Natural killer cell (primary cell): ENCODE measurements around the gene GPR37L1. TPM values are rescaled to one million over a fixed set of nuclear protein-coding genes. Genes with fewer than 3 reads are reported as not detected.
A peak's percentile ranks its signal among the peaks of the same experiment; 100 is the strongest.

Experiments used
- ATAC-seq, 3 donors: fragments of 150-1000 bp in 2 of 3; fragments of 200-7000 bp in 1 of 3; cut with Tn5 transposase; 1 replicate in 1 of 3; 2 replicates in 2 of 3; pipeline ENCODE4 v1.10.0; 2021; ENCODE audit warnings: mild to moderate bottlenecking in 2 of 3, moderate library complexity in 2 of 3
- DNase-seq, 2 donors: peaks; one replicate each; pipeline versions ENCODE4 v3.0.0 to v3.0.0-alpha.2; 2013 to 2021; ENCODE audit warnings: mixed read lengths in 1 of 2
- H3K27ac ChIP-seq: one replicate; pipeline ENCODE4 v1.5.1; 2013; ENCODE audit warnings: mild to moderate bottlenecking, low read length
- H3K27me3 ChIP-seq: one replicate; pipeline ENCODE4 v1.6.1; 2013; ENCODE audit warnings: low read length; ENCODE audit not compliant: control insufficient read depth, insufficient read depth
- H3K36me3 ChIP-seq: one replicate; pipeline ENCODE4 v1.6.1; 2013; ENCODE audit warnings: low read length; ENCODE audit not compliant: control insufficient read depth, insufficient read depth
- H3K4me1 ChIP-seq: one replicate; pipeline ENCODE4 v1.6.1; 2013; ENCODE audit warnings: low read length; ENCODE audit not compliant: control insufficient read depth, insufficient read depth
- H3K4me3 ChIP-seq: one replicate; pipeline ENCODE4 v1.5.1; 2013; ENCODE audit warnings: low read length
- H3K9me3 ChIP-seq: one replicate; pipeline ENCODE4 v1.6.1; 2013; ENCODE audit warnings: low read length; ENCODE audit not compliant: control insufficient read depth, insufficient read depth
- H3K27ac Mint-ChIP-seq, 2 donors: one replicate each; pipeline ENCODE4 v1.8.0; 2022; ENCODE audit warnings: mild to moderate bottlenecking in 2 of 2, mixed read lengths in 2 of 2, moderate library complexity in 1 of 2
- H3K27me3 Mint-ChIP-seq, 2 donors: one replicate each; pipeline ENCODE4 v1.8.0; 2022; ENCODE audit warnings: low read depth in 2 of 2, mixed read lengths in 2 of 2
- H3K36me3 Mint-ChIP-seq: one replicate; pipeline ENCODE4 v1.8.0; 2022; ENCODE audit warnings: mixed read lengths
- H3K4me1 Mint-ChIP-seq, 2 donors: one replicate each; pipeline ENCODE4 v1.8.0; 2022; ENCODE audit warnings: mixed read lengths in 2 of 2
- H3K4me3 Mint-ChIP-seq: one replicate; pipeline ENCODE4 v1.8.0; 2022; ENCODE audit warnings: mild to moderate bottlenecking, moderate library complexity, mixed read lengths
- H3K9me3 Mint-ChIP-seq, 2 donors: one replicate each; pipeline ENCODE4 v1.8.0; 2022; ENCODE audit warnings: mixed read lengths in 2 of 2
- WGBS: methylation state at CpG from one replicate; pipeline ENCODE4 v1.1.7; 2013; ENCODE audit warnings: missing lambda C conversion rate; ENCODE audit not compliant: insufficient coverage; 5-methylcytosine and 5-hydroxymethylcytosine counted together
- intact Hi-C: fragments of 100-400 bp; cut with micrococcal nuclease; formaldehyde crosslinking; loops from one replicate; pipeline ENCODE4 v1.14.2; 2022
- total RNA-seq, 4 donors: library from RNA; stranded (reverse); fragments of 120-200 nt in 1 of 4; gene quantifications; one replicate each; pipeline versions ENCODE4 v1.2.3 to v1.2.4, GENCODE V29; 2013 to 2022
- TF ChIP-seq, protein P1 (sequence below): fragments of 200-600 bp; IDR thresholded peaks from one replicate; pipeline ENCODE4 v1.8.0; 2022; ENCODE audit warnings: antibody characterized with exemption

Gene GPR37L1
- total RNA-seq, 3 donors from 2014 or later (not counting 1 experiment from before 2014, with no cell fraction given): not detected

DNA sequence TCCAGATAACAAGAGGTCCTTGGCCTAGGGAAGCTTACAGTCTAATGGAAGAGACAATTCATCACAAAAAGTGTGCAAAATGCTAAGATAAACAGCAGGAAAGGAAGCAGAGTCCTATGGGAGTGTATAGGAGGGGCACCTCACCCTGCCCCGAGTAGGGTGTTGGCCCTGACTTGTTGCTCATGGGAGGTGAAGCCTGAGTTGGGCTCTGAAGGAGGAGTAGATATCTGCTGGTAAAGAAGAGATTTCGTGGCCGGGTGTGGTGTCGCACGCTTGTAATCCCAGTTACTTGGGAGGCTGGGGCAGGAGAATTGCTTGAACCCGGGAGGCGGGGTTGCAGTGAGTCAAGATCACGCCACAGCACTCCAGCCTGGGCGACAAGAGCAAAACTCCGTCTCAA lies 18.6 kb upstream of the GPR37L1 start:
- Histone ChIP-seq H3K4me3 (no peak overlapping the region), H3K27me3 (no peaks in the 10 kb centered on the region), H3K9me3 (no peaks in the 10 kb centered on the region), H3K4me1 (no peaks in the 10 kb centered on the region), H3K36me3 (no peaks in the 10 kb centered on the region), H3K27ac (no peak overlapping the region)
- peaks cover 0 to 3% of the 10 kb centered on the region in 2 donors for H3K27me3 Mint-ChIP-seq
- TF ChIP-seq, protein P1, sequence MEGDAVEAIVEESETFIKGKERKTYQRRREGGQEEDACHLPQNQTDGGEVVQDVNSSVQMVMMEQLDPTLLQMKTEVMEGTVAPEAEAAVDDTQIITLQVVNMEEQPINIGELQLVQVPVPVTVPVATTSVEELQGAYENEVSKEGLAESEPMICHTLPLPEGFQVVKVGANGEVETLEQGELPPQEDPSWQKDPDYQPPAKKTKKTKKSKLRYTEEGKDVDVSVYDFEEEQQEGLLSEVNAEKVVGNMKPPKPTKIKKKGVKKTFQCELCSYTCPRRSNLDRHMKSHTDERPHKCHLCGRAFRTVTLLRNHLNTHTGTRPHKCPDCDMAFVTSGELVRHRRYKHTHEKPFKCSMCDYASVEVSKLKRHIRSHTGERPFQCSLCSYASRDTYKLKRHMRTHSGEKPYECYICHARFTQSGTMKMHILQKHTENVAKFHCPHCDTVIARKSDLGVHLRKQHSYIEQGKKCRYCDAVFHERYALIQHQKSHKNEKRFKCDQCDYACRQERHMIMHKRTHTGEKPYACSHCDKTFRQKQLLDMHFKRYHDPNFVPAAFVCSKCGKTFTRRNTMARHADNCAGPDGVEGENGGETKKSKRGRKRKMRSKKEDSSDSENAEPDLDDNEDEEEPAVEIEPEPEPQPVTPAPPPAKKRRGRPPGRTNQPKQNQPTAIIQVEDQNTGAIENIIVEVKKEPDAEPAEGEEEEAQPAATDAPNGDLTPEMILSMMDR: no peak
- no peaks in the 10 kb centered on the region for H3K9me3 Mint-ChIP-seq
- WGBS: 83% methylated on average over 10 of the region's 10 CpGs
- H3K4me3 Mint-ChIP-seq: no peak overlapping the region
- DNase-seq (no peak), ATAC-seq (no peak)
- intact Hi-C loops: no loop called here
- H3K4me1 Mint-ChIP-seq: no peaks in the 10 kb centered on the region
- no peaks in the 10 kb centered on the region for H3K36me3 Mint-ChIP-seq
- H3K27ac Mint-ChIP-seq: no peak overlapping the region

DNA sequence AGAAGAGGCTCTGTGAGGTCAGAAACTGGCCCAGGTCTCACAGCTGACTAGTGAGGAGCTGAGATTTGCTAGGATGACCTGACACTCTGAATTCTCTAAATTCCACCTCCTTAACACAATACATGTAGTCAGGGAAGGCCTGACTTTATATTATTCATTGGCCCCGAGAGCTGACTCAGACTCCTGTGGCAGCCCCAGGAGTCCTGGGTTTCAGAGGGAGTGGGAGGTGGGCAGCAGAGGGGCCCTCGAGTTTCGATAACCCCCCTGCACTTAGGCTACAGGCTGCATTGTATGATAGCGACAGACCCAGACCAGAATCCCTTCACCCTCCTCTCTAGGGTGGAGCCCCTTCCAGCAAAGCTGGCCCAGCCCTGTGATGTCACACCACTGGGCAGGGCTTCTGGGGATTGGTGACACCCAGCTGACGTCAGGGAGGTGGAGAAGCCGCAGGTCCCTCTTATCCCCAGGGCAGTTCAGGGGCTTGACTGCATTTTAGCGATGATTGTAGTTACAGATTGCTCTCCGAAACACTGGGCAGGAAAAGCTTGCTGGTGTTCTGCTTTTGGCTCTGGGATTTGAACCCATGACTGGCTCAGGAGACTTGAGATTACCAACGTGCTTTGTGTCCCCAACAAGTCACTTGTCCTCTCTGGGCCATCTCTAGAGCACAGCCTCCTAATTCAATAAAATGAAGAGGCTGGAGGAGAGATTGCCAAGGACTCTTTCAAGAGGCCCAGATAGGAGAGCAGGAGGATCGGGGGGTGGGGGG lies 17.0 kb upstream of the GPR37L1 start:
- WGBS: 71% methylated on average over 9 of the region's 10 CpGs
- no peaks in the 10 kb centered on the region for H3K9me3 Mint-ChIP-seq
- H3K4me3 Mint-ChIP-seq: no peak overlapping the region
- intact Hi-C loops: no loop called here
- TF ChIP-seq, protein P1: no peak
- Histone ChIP-seq H3K9me3 (no peaks in the 10 kb centered on the region), H3K27ac (no peak overlapping the region), H3K4me3 (no peak overlapping the region), H3K27me3 (no peaks in the 10 kb centered on the region), H3K4me1 (no peaks in the 10 kb centered on the region), H3K36me3 (no peaks in the 10 kb centered on the region)
- H3K27me3 Mint-ChIP-seq: peaks cover 0 to 3% of the 10 kb centered on the region in 2 donors
- H3K36me3 Mint-ChIP-seq: no peaks in the 10 kb centered on the region
- DNase-seq (no peak), ATAC-seq (no peak)
- H3K27ac Mint-ChIP-seq: no peak overlapping the region
- no peaks in the 10 kb centered on the region for H3K4me1 Mint-ChIP-seq

DNA sequence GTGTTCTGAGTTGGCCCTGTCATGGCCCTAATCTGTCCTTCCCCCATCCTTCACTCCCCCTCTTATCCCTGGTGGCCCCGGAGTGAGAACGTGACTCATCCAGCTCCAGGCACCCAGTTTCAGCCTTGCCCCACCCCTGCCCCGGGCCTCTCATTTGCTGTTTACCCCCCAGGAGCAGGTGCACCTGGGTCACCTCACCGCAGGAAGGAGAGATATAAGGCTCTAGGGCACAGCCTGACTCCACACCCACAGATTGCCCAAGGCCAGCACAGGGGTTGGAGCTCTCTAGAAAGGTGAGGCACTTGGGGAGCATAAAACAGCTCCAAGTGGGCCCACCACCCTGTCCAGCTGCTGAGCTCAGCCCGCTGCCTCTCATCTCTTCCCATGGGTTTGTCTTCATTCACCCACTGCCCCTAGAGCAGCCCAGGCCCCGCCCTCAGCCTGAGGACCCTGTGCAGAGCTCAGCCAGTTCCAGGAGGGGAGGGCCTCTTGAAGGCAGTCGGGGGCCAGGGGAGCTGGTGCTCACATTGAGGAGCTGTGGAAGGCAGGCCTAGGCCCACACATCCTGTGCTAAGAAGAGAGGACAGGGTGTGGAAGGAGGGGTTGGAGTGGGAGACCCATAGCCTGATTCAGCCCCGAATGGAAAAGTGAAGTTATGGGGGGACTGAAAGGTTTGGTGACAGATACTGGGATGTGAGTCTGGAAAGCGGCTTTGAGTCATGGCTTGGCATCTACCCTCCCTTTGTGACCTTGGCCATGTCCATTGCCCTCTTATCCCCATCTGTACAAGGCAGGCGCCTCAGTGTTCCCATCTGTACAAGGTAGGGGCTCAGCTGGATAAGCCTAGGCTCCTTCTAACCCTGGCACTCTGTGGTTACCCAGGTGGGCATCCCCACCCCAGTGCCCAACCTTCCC lies 16.1 kb upstream of the GPR37L1 start:
- Mint-ChIP-seq H3K36me3 (no peaks in the 10 kb centered on the region), H3K4me3 (no peak overlapping the region), H3K4me1 (no peaks in the 10 kb centered on the region), H3K27ac (no peak overlapping the region), H3K9me3 (no peaks in the 10 kb centered on the region), H3K27me3 (peaks cover 0 to 1% of the 10 kb centered on the region in 2 donors)
- H3K27me3 ChIP-seq: no peaks in the 10 kb centered on the region
- H3K36me3 ChIP-seq: no peaks in the 10 kb centered on the region
- 86% methylated on average over 10 of the region's 10 CpGs for WGBS
- DNase-seq (no peak), ATAC-seq (peak in 1 of 3 donors; percentile 16)
- TF ChIP-seq, protein P1: no peak
- intact Hi-C loops: no loop called here
- no peaks in the 10 kb centered on the region for H3K4me1 ChIP-seq
- H3K4me3 ChIP-seq: no peak overlapping the region
- no peaks in the 10 kb centered on the region for H3K9me3 ChIP-seq
- no peak overlapping the region for H3K27ac ChIP-seq
